Uterine smooth muscle cell (primary cell): Measurements from ENCODE around the gene FHAD1. TPM values are rescaled to one million over a fixed set of nuclear protein-coding genes. Genes with fewer than 3 reads are reported as not detected.

Source experiments
- total RNA-seq: library from RNA; depleted of rRNA; stranded (reverse); fragments of >200 nt; gene quantifications from 2 replicates; pipeline ENCODE4 v1.2.3, GENCODE V29; 2014

Gene FHAD1
- total RNA-seq: 0.50 and 0.55 TPM in 2 replicates

GRCh38 chr1:15246960-15247614, at the start of gene FHAD1:
Gene FHAD1 (plus strand): TSS chr1:15247223. CDS start chr1:15251785, 4,562 bp downstream.

GRCh38 chr1:15409388-15410222, 162.6 kb downstream of the FHAD1 start, which contains the start of gene EFHD2:
Gene EFHD2 (plus strand): TSS chr1:15409888. CDS start chr1:15409972, 84 bp downstream.

Other genes with a start within 250 kb of the FHAD1 start
- 7.9 and 11.5 TPM in 2 replicates for gene TMEM51, start 93.5 kb upstream of the FHAD1 start, total RNA-seq
- gene EFHD2, start 162.7 kb downstream of the FHAD1 start, total RNA-seq: 36.0 and 49.6 TPM in 2 replicates
- gene CTRC, start 191.2 kb downstream of the FHAD1 start, total RNA-seq: not detected in 2 replicates
- gene CELA2A, start 209.5 kb downstream of the FHAD1 start, total RNA-seq: not detected in 2 replicates
- gene CELA2B, start 228.9 kb downstream of the FHAD1 start, total RNA-seq: not detected in 2 replicates